Measurements from ENCODE around the gene FNIP1. TPM values are rescaled to one million over a fixed set of nuclear protein-coding genes. Genes with fewer than 3 reads are reported as not detected.
A peak's percentile ranks its signal among the peaks of the same experiment; 100 is the strongest.

Gene FNIP1
- total and polyA plus RNA-seq, 2 of the 13 experiments (the other 11 are each of a cell fraction or from before 2014, with no cell fraction given), result 10.9 to 29.3 TPM

GRCh38 chr5:131610198-131611063, 186.4 kb downstream of the FNIP1 start (continued):
- TF ChIP-seq ZMAT5 (CRISPR knock-in tag; IDR thresholded peaks at IDR 0.05; ENCODE audit: borderline replicate concordance, low read depth) (no peak), MBD4 (IDR thresholded peaks at IDR 0.05; ENCODE audit: borderline replicate concordance, low read length) (no peak)

GRCh38 chr5:131609774-131610173, 187.0 kb downstream of the FNIP1 start:
- H2AFZ ChIP-seq (ENCODE audit: low read length), result no peak overlapping the region
- ATAC-seq (peak; percentile 94), DNase-seq (ENCODE audit: low spot score) (peak; percentile 92), FAIRE-seq (no peak)
- POLR2A ChIA-PET, result interaction anchor here (1.5 to 3.2 kb wide), 8 partner anchors 18 to 387 kb away, joined by 5 to 31 read pairs (median 11); partner anchors contain the start of gene FNIP1
- no peaks in the 10 kb centered on the region for H3K27me3 ChIP-seq (ENCODE audit: control insufficient read depth in 1 of 2, insufficient read depth in 2 of 2, low read length in 2 of 2)
- intact Hi-C loops (cut with micrococcal nuclease; ENCODE audit: unreplicated experiment) (loop anchor here (1.0 kb wide), 1 partner anchor 25 kb away; no protein-coding TSS in a partner anchor), in situ Hi-C loops (cut with HindIII; ENCODE audit: extremely low pct_ligation_motif_present, low pct_unique_long_range_greater_than_20kb) (loop anchor here (10.0 kb wide), 1 partner anchor 395 kb away; no protein-coding TSS in a partner anchor)
- H3K9me3 ChIP-seq (ENCODE audit: low read length), result no peaks in the 10 kb centered on the region
- H3K4me3 ChIP-seq (replicated peaks in 1 of 3; ENCODE audit: insufficient read depth in 1 of 3, low read depth in 2 of 3, low read length in 3 of 3), result peak overlapping the region in 2 of 3 experiments; percentile 12 to 17; a peak in 1 of 6 replicates
- H3K27ac ChIP-seq (ENCODE audit: extremely low read length, insufficient read depth, low read length), result peak overlapping the region; percentile 94
- 0 out of 2 replicates have a peak, but pooled peaks cover 8% of the 10 kb centered on the region for H4K20me1 ChIP-seq (ENCODE audit: insufficient read depth, low read length)
- H3K36me3 ChIP-seq (replicated peaks in 1 of 2; ENCODE audit: control insufficient read depth in 1 of 2, insufficient read depth in 2 of 2, low read length in 2 of 2), result no peaks in the 10 kb centered on the region
- H3K79me2 ChIP-seq (ENCODE audit: insufficient read depth, low read length), result peaks cover 96% of the 10 kb centered on the region
- CTCF ChIA-PET (ENCODE audit: low intra/inter-chr PET ratio, low total read pairs), result no interaction called here
- peak overlapping the region; percentile 70 for H3K4me2 ChIP-seq (ENCODE audit: low read depth, low read length)
- H3K9ac ChIP-seq (ENCODE audit: insufficient read depth, low read depth, low read length), result peak overlapping the region; percentile 73
- 14% methylated on average over 1 of the region's 1 CpG for WGBS (ENCODE audit: low lambda C conversion rate)
- peaks cover 73% of the 10 kb centered on the region for H3K4me1 ChIP-seq (ENCODE audit: insufficient read depth, low read length)
- BruUV-seq (replicated peaks), result no TSS peak
- TF ChIP-seq ZNF556 (CRISPR knock-in tag; IDR thresholded peaks at IDR 0.05; ENCODE audit: borderline replicate concordance), result 0 out of 2 replicates have a peak, but pooled peaks have one; percentile 3
- no peak for TF ChIP-seq REL (CRISPR knock-in tag; conservative IDR thresholded peaks at IDR 0.05)
- TF ChIP-seq ZNF740 (CRISPR knock-in tag; IDR thresholded peaks at IDR 0.05), result 0 out of 2 replicates have a peak, but pooled peaks have one; percentile 42
- TF ChIP-seq ARNTL (CRISPR knock-in tag; IDR thresholded peaks at IDR 0.05), result 0 out of 2 replicates have a peak, but pooled peaks have one; percentile 15
- 0 out of 2 replicates have a peak, but pooled peaks have one; percentile 15 for TF ChIP-seq RFX5 (IDR thresholded peaks at IDR 0.05; ENCODE audit: low read depth, low read length)
- peak; percentile 19; the same call in 1 of the 2 replicates for TF ChIP-seq ARID5B (CRISPR knock-in tag; IDR thresholded peaks at IDR 0.05)
- no peak for TF ChIP-seq ZNF7 (CRISPR knock-in tag; IDR thresholded peaks at IDR 0.05)
- TF ChIP-seq EP300 (IDR thresholded peaks at IDR 0.05; ENCODE audit: low read depth in 2 of 2, low read length in 2 of 2), result peak; percentile 10 to 37; a peak in 2 of 4 replicates
- TF ChIP-seq EP300 (CRISPR knock-in tag; IDR thresholded peaks at IDR 0.05; ENCODE audit: borderline replicate concordance), result no peak
- no peak for TF ChIP-seq ETS1 (CRISPR knock-in tag; IDR thresholded peaks at IDR 0.05)
- peak; percentile 78 for TF ChIP-seq HNF4A (CRISPR knock-in tag; IDR thresholded peaks at IDR 0.05)
- no peak for TF ChIP-seq KMT2B (CRISPR knock-in tag; IDR thresholded peaks at IDR 0.05)
- peak; percentile 26; the same call in 1 of the 2 replicates for TF ChIP-seq PITX1 (CRISPR knock-in tag; IDR thresholded peaks at IDR 0.05)
- TF ChIP-seq EHMT2 (IDR thresholded peaks at IDR 0.05; ENCODE audit: borderline replicate concordance, low read depth, low read length), result peak; percentile 85; the same call in 1 of the 2 replicates

Data from HepG2 (cell line).